HG03066 (cell line): ENCODE results near the gene ZNF366.
A peak's percentile ranks its signal among the peaks of the same experiment; 100 is the strongest.

ENCODE experiments used
- ATAC-seq: cut with Tn5 transposase; IDR thresholded peaks from one replicate; pipeline ENCODE4 v1.9.1; 2021; ENCODE audit warnings: low read depth; ENCODE audit not compliant: unreplicated experiment

The ZNF366 gene

GRCh38 chr5:72468606-72469005 is 38.6 kb downstream of the ZNF366 start:
- ATAC-seq = no peak

GRCh38 chr5:72468024-72468423 is 39.2 kb downstream of the ZNF366 start:
- ATAC-seq = no peak

GRCh38 chr5:72467461-72467860 is 39.7 kb downstream of the ZNF366 start:
- ATAC-seq = no peak

- ATAC-seq = peak; percentile 78
These were observed 41.3 kb downstream of the ZNF366 start for GRCh38 chr5:72465601-72466563.

GRCh38 chr5:72465066-72465465 is 42.1 kb downstream of the ZNF366 start:
- ATAC-seq = peak; percentile 34

DNA sequence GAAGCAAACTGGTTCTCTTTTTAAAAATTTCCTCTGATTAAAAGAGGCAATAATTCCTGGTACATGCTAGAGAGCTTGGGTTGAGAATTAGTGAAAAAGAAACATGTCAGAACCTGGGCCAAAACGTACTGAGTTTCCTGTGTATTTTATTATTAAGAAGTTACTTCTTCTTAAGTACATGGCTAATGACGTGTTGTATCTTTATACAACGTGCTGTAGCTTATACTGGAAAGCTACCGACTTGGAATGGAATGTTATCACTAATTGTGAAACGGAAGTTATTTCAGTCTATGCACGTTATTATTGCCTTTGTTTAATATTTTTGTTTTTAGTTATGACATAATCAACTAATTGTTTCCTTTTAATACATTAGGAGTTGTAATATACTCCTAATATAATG is 43.1 kb downstream of the ZNF366 start:
- ATAC-seq = no peak

- ATAC-seq = no peak
These were observed 43.7 kb downstream of the ZNF366 start for GRCh38 chr5:72463449-72464052.

DNA sequence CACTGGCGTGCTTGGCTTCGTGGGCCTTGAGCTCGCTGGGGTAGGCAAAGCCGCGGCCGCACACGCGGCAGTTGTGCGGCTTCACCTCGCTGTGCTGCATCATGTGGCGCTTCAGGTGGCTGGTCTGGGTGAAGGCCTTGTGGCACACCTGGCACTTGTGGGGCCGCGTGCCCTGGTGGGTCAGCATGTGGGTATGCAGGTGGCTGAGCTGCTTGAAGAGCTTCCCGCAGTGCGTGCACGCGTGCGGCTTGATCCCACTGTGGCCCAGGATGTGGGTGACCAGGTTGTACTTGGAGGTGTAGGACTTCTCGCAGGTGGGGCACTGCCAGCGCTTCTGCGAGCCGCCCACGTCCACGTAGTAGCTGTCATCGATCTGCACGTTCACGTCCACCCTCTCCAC is 46.8 kb downstream of the ZNF366 start:
- ATAC-seq = no peak

DNA sequence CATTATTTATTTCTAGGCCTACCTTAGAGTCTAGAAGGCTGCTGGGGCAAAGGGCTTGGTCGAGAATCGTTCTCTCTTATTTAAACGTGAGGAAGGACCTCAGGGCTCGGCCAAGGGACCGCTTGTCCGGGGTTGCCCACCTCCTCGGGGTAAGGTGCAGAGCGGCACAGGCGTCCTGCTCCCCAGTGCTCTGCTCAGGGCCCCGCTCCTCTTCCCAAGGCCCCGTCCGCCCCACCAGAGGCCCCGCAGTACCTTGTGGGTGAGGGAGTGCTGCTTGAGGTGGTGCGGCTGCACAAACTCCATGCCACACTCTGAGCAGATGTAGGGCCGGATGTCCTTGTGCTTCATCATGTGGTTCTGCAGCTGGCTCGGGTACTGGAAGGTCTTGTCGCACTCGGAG is 47.3 kb downstream of the ZNF366 start:
- ATAC-seq = no peak

GRCh38 chr5:72459089-72459661 is 48.0 kb downstream of the ZNF366 start:
- no peak for ATAC-seq

GRCh38 chr5:72458407-72458806 is 48.8 kb downstream of the ZNF366 start:
- ATAC-seq = no peak

- no peak for ATAC-seq
These were observed 49.7 kb downstream of the ZNF366 start for GRCh38 chr5:72457491-72457890.

DNA sequence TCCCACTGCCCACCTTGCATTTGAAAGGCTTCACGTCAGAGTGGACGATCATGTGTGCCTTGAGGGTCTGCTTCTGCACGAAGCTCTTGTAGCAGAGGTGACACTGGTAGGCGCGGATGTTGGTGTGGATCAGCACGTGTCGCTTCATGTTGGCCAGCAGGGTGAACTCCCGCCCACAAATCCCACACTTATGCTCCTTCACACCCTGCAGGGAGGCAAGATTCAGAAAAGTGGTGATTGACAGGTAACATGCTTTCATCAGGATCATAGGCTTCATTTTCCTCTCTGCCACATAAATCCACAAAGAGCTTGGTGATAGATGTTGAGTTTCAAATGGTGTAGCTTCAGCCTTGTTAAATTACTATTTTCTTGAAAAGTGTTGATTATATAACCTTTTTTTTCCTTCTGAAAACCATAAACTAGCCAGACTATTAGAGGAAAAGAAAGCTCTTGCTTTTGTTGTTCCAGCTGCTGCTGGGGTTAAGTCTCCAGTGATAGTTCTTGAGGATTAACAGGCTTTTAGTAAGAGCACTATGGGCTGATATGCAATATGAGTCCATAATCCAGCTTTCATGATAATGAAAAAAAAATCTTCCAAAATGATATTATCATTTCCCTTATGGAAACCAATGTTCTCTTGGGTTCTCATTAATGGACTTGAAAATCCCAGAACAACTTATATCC is 50.7 kb downstream of the ZNF366 start:
- ATAC-seq = no peak

DNA sequence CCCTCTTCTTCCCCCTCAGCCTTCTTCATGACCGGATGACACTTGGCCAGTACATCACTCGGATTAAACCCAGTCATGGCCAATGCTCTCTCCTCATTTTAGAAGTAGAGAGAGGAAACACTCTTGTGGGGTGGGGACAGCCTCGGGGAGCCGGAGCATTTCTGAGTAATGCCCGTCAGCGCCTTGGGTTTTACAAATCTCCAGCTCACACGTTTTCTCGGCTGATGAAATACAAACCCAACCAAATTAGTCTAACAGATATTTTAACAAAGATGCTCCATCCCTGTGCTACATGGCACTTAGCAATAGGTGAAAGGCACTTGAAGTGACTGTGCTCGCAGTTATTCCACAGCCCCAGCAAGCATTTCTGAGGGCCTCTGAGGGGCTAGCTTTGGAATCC is 51.7 kb downstream of the ZNF366 start:
- ATAC-seq = no peak

GRCh38 chr5:72454996-72455395 is 52.2 kb downstream of the ZNF366 start:
- no peak for ATAC-seq

DNA sequence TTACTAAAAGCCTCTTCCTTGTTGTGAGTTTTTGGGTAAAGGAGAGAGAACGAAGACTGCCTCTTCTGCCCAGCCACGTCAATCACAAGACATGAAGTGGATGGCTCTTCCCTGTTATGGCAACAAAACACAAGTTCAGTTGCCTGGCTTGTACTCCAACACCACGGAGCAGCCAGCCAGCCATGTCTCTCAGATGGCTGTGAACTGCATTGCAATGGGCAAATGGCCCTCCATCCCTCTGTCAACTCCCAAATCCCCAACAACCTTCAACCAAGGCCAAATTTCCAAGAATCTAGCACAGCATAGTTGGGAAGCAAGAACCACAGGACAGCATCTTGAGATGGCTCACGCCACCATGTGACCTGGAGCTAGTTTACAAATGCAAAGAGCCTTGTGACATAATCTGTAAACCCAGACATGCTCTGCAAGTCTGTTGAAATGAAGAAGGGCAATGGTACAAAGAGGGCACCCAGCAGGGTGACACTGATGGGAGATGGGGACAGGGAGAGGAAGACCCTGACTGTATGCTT is 53.9 kb downstream of the ZNF366 start:
- no peak for ATAC-seq

DNA sequence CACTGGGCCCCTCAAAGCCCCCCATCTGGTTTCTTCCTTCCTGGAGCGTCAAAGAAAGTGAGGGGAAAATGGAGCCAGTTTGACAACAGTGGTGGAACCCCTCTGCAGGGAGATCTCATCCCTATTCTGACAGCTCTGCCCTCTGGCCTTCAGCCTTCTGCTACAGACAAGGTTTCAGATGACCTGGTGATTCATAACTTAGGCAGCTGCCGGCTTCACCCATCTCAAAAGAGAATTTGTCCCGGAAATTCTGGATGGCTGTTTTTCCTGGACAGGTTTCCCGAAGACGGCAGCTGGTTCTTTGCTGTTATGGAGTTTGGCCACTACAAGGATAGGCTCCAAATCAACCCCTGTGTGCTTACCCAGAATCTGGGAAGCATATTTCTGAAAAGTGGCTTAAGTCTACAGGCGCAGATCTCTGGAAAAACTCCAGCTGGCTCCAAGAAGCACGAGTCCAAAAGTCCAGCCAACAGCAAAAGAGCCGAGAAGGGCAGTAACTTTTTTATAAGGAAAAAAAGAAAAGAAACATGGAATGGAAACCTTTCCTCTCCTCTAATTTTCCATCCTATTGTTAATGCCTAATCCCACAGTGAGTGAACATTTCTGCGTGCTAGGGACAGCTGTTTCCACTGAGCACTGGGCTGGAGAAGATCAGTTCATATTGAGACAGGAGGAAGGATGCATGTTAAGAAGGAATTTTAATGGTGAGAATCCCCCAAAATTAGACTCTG is 54.5 kb downstream of the ZNF366 start:
- no peak for ATAC-seq

- peak; percentile 86 for ATAC-seq
These were observed 55.3 kb downstream of the ZNF366 start for GRCh38 chr5:72451741-72452505.

DNA sequence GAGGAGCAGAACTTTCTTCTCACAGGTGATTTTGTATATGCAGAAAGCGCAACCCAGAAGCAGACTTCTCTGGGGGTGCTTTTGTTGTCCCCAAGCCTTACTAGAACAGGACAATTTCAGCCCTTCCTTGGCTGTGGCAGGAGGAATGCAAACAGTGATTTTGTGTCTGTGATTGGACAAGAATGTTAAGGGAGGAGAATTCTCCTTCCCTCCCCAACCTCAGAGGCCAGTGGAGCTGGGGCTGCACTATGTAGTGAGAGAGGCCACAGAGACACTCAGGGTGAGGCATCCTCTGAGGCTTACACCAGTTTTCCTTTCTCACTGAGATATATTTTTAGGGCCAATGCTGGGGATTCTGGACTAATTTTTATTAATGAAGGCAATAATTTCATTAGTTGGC is 58.8 kb downstream of the ZNF366 start:
- ATAC-seq = no peak
